ENCODE data around the gene ZNF236. TPM values are rescaled to one million over a fixed set of nuclear protein-coding genes. Genes with fewer than 3 reads are reported as not detected.

ZNF236 gene
- total RNA-seq, 1 donor from 2014 or later = 18.4 TPM

- H3K4me3 Mint-ChIP-seq = no peak overlapping the region
- H3K9me3 Mint-ChIP-seq = no peaks in the 10 kb centered on the region
- no peak for DNase-seq (ENCODE audit: low read depth, low spot score)
- H3K4me1 Mint-ChIP-seq = peaks cover 10% of the 10 kb centered on the region
- H3K27ac Mint-ChIP-seq (ENCODE audit: unreplicated experiment) = no peak overlapping the region
- H3K36me3 Mint-ChIP-seq (ENCODE audit: low read depth) = peaks cover 20% of the 10 kb centered on the region
- H3K27me3 Mint-ChIP-seq (ENCODE audit: low read depth) = no peaks in the 10 kb centered on the region
- no peak for TF ChIP-seq CTCF (conservative IDR thresholded peaks at IDR 0.05)
These were observed 134.3 kb downstream of the ZNF236 start for GRCh38 chr18:76956648-76957047.

DNA sequence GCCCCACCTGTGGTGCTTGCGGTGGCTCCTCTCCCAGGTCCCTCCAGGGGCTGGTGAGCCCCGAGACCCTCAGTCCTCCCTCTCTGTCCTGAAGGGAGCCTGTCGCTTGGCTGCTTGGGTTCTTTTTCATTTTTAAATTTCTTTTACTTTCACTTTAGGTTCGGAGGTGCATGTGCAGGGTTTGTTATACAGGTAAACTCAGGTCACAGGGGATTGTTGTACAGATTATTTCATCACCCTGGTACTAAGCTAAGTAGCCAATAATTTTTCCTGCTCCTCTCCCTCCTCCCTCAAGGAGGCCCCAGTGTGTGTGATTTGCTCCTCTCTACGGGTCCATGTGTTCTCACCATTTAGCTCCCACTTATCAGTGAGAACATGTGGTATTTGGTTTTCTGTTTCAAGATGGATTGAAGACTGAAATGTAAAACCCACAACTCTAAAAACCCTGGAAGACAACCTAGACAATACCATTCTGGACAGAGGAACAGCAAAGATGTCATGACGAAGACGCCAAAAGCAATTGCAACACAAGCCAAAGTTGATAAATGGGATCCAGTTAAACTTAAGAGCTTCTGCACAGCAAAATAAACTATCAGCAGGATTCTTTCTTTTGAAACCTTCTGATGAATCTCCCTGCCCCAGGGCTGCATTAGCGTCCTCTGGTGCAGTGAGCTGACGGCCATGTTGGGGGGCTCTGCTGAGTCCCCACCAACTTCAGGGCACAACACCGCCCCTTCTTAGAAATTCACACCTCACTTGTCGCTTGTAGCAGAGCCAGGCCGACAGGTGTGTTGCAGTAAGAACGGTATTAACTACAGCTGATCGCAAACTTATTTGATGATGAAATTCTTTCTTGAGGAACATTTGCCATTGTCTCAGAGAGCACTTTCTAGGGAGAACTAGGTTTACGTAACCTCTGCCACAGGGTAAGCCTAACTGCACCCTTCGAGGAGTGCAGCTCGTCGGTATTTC is 135.3 kb downstream of the ZNF236 start:
- Mint-ChIP-seq H3K9me3 (peaks cover 5% of the 10 kb centered on the region), H3K4me3 (no peak overlapping the region), H3K27ac (ENCODE audit: unreplicated experiment) (no peak overlapping the region), H3K36me3 (ENCODE audit: low read depth) (peaks cover 29% of the 10 kb centered on the region), H3K27me3 (ENCODE audit: low read depth) (no peaks in the 10 kb centered on the region), H3K4me1 (peaks cover 10% of the 10 kb centered on the region)
- no peak for TF ChIP-seq CTCF (conservative IDR thresholded peaks at IDR 0.05)
- no peak for DNase-seq (ENCODE audit: low read depth, low spot score)

- no peak overlapping the region for H3K27ac Mint-ChIP-seq (ENCODE audit: unreplicated experiment)
- H3K9me3 Mint-ChIP-seq = peaks cover 8% of the 10 kb centered on the region
- TF ChIP-seq CTCF (conservative IDR thresholded peaks at IDR 0.05) = no peak
- H3K4me3 Mint-ChIP-seq = no peak overlapping the region
- no peak for DNase-seq (ENCODE audit: low read depth, low spot score)
- H3K27me3 Mint-ChIP-seq (ENCODE audit: low read depth) = no peaks in the 10 kb centered on the region
- peaks cover 41% of the 10 kb centered on the region for H3K36me3 Mint-ChIP-seq (ENCODE audit: low read depth)
- H3K4me1 Mint-ChIP-seq = no peaks in the 10 kb centered on the region
These were observed 136.5 kb downstream of the ZNF236 start for GRCh38 chr18:76958692-76959341.

DNA sequence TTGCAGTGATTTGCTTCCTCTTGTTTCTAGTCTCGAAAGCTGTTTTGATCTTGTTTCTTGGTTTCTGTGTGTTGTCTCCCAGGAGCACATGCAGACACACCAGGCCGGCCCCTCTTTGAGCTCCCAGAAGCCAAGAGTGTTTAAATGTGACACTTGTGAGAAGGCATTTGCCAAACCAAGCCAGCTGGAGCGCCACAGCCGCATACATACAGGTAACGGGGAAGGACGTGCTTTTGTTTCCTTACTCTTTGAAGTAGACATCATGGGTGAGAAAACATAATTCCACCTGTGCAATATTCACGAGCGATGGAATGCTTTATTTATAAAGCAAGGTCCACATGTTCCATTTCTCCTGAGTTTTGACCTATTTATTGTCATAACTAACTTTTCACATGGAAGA is 137.2 kb downstream of the ZNF236 start:
- H3K4me3 Mint-ChIP-seq = no peak overlapping the region
- peaks cover 47% of the 10 kb centered on the region for H3K36me3 Mint-ChIP-seq (ENCODE audit: low read depth)
- no peaks in the 10 kb centered on the region for H3K4me1 Mint-ChIP-seq
- no peak for DNase-seq (ENCODE audit: low read depth, low spot score)
- TF ChIP-seq CTCF (conservative IDR thresholded peaks at IDR 0.05) = no peak
- H3K27ac Mint-ChIP-seq (ENCODE audit: unreplicated experiment) = no peak overlapping the region
- H3K9me3 Mint-ChIP-seq = peaks cover 8% of the 10 kb centered on the region
- no peaks in the 10 kb centered on the region for H3K27me3 Mint-ChIP-seq (ENCODE audit: low read depth)

DNA sequence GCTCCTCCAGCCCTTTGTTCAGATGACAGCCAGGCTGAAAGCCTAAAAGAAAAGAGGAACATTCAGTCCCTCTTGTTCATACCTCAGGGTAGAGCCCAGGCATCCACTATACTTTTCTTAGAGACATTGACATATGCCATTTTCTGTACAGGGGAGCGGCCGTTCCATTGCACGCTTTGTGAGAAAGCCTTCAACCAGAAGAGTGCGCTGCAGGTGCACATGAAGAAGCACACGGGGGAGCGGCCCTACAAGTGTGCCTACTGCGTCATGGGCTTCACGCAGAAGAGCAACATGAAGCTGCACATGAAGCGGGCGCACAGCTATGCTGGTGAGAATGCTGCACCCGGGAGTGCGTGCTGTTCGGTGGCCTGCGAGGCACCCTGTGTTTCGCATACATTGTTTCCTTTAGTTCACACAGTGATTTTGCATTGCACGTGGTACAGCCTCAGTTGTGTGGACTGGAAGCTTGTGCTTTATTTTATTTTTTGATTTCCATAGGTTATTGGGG is 138.2 kb downstream of the ZNF236 start:
- H3K9me3 Mint-ChIP-seq = peaks cover 8% of the 10 kb centered on the region
- no peaks in the 10 kb centered on the region for H3K27me3 Mint-ChIP-seq (ENCODE audit: low read depth)
- TF ChIP-seq CTCF (conservative IDR thresholded peaks at IDR 0.05) = no peak
- H3K4me3 Mint-ChIP-seq = no peak overlapping the region
- H3K4me1 Mint-ChIP-seq = no peaks in the 10 kb centered on the region
- no peak overlapping the region for H3K27ac Mint-ChIP-seq (ENCODE audit: unreplicated experiment)
- H3K36me3 Mint-ChIP-seq (ENCODE audit: low read depth) = peaks cover 56% of the 10 kb centered on the region
- DNase-seq (ENCODE audit: low read depth, low spot score) = no peak
